NK-92 treated with Interleukin-12 subunit alpha and Interleukin-12 subunit beta, amount 100 ng/mL, for 24 hours (cell line): ENCODE measurements around the gene PITHD1.
A peak's percentile ranks its signal among the peaks of the same experiment; 100 is the strongest.
"Not testable (repeated sequence)": the region's sequence is repeated elsewhere in the genome, so short reads cannot be mapped to it uniquely, and the experiment has no call there.

ENCODE experiments used
- DNase-seq: peaks from one replicate; lab custom pipeline; 2025; lab: John Stamatoyannopoulos, UW

The PITHD1 gene

DNA sequence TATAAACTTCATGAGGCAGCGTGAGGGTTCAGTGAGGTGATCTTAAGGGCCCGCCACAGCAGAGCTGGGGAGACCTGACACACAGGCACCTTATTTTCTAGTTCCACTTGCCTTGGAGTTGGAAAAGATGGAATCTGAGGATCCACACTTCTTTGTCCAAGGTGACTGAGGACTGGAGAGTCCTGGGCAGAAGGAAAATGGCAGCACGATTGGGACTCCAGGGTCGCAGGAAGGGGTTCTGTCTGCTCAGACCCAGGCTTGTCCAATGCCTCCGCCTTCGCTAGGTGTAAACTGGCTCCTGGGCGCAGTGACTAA, 21.0 kb downstream of the PITHD1 start:
- DNase-seq: no peak

DNA sequence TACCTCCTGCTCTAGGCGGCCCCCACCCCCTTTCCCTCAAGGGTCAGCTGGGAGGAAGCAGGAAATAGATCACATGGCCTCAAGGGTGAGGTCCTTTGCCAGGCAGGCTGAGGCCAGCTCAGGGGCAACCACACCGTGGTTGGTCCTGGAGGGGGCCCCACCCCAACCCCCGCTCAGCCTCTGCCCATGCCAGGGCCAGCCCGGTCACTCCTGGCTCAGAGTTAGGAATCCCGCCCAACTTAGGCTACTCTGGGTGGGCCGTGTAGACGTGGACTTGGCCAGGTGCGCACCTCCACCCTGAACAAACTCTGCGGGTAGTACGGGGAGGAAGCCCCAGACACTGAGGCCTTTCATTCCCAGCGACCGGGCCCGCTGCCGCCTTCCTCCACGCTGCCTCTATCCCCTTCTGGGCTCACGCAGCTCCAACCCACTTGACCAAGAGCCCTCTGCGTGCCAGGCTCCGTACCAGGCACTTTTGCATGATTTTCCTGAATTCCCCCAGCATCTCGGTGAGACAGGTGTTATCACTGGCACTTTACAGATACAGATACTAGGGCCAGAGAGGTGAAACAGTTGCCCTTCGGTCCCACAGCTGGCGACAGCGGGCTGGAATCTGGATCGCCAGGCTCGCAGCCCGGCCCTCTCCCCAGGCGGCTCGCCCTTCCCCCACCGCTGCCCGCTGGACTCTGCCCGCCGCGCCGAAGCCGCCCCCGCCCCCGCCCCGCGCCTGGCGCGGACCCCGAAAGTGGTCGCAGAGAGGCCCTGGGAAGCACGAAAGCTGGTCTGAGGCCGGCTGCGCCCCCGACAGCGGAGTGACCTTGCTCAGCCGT, 21.6 kb downstream of the PITHD1 start:
- peak; percentile 48 for DNase-seq

DNA sequence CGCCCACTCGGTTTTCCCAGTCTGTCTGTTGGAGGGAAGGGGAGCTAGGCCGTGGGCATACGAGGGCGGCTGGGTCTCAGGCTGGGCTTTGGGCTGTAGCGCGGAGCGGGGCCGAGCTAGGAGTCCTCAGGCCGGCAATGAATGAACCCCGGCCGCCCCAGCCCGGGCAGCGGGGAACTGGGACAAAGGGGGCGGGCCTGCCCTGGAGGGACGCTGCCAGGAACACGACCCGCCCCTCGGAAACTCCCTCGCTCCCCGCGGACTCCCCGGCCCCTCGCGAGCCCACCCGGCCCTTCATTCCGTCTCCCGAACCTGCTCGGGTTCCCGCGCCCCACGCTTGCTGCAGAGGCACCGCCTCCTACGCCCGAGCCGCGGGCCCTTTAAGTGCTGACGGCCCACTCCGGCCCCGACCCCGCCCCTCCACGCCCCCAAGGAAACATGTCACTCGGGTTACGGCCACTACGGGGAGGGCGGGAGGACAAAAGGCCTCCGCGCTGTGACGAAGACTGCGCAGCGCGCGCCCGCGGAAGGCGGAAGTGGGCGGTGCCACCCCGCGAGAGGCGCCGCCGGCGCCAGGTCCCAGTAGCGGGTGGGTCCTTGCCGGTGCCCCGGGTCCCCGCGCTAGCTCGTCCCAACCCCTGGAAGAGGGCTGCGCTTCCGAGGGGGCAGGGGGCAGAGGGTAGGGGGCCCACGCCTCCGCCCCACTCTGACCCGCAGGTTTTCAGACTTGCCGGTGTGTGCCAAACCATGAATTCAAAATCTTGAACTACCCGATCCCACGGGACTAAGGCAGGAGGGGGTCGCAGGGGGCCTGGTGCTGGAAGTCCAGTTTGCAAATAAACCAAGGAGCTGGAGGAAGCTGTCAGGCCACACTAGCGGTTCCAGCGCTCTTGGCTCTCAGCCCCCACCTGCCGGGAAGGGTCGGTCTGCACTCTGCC, 22.5 kb downstream of the PITHD1 start, which contains the start of gene GALE:
GALE (minus strand) TSS at position 355 of the 938 bp plus-strand sequence. CDS start 1,747 bp downstream, outside the sequence.
- DNase-seq: peak; percentile 96

DNA sequence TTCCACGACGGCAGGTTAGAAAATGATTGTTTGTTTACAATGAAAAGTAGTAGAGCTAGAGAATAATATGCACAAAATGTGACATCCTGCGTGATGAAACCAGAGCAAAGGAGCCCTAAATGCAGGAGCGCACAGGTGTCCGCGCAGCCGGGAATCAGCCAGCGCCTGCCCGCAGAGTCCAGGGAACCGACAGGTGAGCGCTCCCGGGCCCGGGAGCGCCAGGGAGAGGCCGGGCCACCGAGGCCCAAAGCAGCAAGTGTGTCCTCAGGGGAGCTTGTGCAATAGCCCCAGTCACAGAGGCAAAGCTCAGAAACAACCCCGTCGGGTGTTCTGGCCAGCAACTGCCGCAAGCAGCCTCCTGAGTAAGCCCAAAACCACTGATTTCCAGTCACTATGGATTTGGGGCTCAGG, 23.1 kb downstream of the PITHD1 start:
- no peak for DNase-seq

DNA sequence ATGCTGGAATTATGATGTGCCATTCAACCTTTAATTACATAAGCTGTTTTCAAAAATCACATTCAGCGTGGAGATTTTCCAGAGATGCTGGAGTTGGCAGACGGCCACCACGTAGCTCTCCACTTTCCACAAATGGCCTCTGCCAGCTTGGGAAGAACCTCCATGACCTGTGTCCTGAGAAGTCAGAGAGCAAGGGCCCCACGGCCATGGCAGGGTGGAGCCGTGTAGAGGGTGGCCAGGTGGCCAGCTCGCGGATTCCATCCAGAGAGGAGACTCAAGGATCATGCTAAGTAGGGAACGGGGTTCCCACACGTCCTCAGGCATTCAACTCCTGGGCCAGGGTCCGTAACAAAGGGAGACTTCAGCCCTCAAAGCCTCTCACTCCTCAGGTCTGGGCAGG, 23.7 kb downstream of the PITHD1 start:
- DNase-seq: no peak

DNA sequence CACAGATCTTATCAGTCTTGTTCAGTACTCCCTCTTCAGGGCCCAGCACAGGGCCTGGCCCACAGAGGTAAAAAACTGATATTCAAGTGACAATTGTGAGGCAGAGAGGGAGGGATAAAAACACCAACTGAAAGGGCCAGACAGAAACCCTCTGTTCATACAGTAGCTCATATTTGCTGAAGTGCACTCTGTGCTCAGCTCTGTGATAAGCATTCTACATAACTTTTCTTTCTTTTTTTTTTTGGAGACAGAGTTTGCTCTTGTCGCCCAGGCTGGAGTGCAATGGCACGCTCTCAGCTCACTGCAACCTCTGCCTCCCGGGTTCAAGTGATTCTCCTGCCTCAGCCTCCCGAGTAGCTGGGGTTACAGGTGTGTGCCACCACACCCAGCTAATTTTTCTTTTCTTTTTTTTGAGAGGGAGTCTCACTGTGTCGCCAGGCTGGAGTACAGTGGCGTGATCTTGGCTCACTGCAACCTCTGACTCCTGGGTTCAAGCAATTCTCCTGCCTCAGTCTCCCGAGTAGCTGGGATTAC, 24.7 kb downstream of the PITHD1 start:
- not testable (repeated sequence) for DNase-seq

DNA sequence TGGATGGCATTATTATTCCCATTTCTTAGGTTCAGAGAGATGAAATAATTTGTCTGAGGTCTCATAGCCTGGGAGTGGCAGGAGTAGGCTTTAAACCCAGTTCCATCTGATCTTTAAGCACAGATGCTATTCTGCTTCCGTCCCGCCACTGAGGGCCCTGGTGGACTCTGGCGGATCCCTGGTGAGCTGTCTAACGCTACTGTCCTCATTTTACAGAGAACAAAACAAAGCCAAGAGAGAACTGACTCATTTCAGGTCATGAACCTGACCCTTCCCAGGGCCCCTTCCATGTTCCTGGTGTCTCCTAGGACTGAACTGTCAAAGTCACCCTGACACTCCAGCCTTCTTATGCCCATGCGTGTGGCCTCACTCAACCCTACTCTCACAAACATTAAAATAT, 25.5 kb downstream of the PITHD1 start:
- DNase-seq: no peak

DNA sequence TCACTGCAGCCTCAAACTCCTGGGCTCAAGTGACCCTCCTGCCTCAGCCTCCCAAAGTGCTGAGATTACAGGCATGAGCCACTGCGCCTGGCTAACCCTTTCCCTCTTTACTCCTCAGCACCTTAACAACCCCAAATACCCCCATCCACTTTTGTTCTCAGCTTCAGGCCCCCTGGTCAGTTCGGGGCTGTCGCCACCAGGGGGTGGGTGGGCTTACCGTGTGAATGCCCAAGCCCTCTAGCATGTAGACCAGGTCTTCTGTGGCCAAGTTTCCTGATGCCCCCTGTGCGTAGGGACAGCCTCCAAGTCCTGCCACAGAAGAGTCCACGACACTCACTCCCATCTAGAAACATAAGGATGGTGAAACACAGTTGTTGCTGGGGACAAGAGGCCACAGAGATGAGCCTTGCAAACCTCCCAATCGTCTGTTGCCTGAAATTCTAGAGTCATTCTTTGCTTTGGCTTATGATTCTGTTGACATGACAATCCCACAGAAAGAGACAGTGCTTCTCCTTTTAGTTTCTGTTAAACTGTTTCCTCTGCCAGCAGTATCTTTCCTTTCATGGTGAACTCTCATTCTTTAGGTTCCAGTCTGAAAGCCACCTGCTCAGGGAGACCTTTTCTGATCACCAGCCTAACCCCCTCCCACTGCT, 26.1 kb downstream of the PITHD1 start:
- DNase-seq: no peak

DNA sequence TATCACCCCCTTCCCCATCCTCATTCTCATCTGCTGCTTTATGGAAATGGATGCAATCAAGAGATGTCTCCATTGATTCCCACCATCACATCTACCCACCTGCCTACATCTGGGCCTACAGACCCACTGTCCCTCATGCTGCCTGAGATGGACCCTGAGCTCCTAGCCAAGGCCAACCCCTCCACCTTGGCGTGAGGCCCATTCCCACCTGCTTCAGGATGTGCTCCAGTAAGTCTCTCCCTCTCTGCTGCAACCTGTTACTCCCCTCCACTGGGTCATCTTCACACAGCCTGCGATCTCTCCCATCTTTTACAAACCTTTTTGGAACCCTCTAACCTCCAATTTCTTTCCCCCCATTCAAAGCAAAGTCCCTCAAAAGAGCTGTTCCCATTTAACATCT, 26.8 kb downstream of the PITHD1 start:
- DNase-seq: no peak

DNA sequence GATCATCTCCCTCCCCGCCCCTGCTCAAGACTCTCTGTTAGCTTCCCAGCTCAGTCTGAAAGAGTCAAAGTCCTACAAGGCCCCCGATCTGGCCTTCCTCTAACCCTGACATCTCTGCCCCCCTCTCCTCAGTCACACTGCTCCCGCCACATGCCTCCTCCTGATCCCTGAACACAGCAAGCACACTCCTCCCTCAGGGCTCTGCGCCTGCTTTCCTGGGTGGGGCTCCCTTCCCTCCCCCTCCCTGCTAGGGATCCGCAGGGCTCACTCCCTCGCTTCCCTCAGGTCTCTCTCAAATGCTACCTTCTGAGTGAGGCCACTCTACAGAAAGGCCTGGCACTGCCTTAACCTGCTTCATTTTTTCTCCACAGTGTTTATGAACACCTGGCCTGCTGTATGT, 28.1 kb downstream of the PITHD1 start:
- no peak for DNase-seq

DNA sequence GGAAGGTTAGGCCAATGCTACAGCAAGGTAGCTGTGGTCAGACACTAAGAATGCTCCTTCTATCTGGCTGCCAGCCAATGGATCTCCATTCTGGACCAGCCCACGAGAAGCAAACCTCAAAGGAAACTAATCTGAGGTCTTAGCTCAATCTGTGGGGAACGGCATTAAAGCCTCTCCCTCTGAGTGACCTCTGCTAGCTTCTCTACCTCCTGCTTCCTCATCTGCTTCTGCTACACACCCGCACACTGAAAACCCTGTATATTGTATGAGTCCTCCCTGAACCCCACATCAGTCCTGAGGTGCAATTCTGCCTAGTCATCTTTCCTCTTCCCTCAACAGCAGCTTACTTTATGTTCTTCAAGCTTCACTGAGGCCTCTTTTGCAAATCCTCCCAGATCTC, 29.2 kb downstream of the PITHD1 start:
- no peak for DNase-seq

DNA sequence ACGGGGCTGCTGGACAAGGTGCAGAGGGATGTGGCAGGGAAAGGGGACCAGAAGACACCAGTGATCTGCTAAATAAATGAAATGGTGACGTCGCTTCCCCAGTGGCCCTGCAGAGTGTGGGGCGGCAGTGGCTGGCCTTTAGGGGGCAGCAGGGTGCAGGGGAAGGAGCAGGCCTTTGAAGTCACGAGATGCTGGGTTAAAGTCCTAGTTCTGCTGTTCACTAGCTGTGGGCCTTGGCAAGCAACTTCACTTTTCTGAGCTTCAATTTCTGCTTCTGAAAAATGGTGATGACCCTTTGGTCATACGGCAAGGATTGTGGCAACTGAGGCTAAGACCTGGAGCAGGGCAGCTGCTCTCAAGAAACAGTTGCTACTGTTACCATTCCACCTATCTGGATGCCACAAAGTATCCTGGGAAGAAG, 31.5 kb downstream of the PITHD1 start:
- peak; percentile 68 for DNase-seq

DNA sequence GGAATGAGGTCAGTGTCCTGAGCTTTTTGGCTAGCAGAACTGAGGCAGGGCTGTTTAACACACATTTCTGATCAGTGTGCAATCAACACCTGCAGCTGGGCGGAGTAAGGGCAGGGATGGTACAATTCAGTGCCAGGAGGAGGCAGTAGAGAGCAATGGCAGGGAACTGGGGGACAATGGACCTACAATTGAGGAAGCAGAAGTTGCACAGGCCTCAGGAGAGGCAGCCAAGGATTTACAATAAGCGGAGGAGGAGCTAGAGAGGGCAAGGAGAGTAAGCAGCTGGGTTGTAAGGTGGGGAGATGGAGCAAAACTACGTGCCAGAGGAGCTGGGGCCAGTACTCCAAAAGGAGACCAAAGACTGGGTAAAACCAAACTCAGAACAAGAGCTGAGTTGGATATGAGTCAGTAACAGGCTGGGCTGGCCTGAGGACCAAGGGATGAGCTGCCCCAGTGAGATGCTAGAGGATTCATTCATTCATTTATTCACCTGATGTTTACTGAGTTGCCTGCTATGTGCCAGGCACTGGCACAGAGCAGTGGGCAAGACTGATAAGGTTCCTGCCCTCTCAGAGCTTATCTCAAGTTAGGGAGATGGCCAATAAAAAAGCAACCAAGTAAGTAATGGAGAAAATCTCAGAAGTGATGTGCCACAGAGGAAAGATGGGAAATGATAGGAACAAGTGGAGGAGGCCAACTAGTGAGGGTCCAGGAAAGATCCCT, 32.8 kb downstream of the PITHD1 start:
- no peak for DNase-seq

DNA sequence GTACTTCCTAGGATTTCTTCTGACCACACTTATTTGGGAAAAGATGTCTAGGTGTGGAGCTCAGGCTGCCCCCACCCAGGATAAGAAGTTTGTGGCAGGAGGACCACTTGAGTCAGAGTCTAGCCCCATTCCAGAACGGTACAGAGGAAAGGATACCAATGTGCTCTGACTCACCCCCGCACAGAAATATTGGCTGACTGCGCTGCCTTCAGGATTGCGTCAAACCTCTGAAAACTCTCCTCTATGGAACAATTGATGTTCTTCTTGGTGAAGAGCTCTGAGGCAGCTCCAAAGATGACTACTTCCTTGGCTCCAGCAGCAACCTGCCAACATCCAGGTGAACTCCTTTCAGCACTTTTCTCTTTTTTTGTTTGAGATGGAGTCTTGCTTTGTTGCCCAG, 35.8 kb downstream of the PITHD1 start:
- DNase-seq: no peak

DNA sequence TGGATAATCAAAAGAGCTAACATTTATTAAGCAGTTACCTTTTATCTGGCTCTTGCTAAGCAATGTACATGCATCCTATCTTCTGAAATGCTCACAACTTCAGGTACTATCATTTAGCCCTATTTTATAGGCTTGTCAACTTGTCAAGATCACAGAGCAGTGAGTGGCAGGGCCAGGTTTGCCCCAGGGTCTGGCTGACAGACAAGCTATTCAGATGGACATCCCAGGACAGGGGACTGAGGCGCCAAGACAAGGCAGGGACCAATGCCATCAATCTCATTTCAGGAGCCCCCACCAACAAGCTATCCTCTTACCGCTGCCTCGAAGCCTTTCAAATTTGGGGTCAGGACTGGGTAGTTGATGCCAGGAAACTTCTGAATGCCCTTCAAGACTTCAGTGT, 38.1 kb downstream of the PITHD1 start:
- DNase-seq: no peak

DNA sequence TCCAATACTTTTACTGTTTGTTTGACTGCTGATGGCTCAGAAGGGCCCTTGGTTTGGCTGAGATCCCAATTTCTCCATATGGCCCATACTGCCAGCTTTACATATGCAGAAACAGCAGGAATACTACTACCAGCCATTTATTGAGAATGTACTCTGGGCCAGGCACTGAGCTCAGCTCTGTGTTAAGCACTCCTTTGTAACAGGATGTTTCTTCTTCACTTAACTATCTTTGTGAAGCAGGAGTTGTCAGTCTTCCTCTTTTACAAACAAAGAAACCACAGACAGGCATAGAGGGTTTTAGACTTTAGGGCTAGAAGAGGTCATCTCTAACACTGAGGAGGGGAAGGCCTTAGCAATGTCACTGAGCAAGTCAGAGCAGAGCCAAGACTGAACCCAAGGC, 38.7 kb downstream of the PITHD1 start:
- DNase-seq: no peak

DNA sequence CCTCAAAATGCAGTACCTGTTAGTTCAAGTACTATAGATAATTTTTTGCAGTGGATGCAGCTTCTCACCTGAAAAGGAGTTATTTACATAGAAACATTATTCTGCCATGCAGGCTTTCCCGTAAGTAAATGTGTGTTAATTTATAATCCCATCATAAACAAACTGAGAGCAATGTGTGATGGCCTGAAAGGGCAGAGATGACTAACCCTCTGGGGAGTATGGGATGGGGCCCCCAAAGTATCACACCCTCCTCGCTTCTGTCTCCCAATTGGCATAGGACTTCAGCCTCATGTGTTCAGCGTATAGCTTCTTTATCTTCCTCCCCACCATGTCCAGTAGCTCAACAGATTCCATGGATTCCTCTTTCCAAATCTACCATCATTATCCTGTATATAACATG, 39.4 kb downstream of the PITHD1 start:
- no peak for DNase-seq

DNA sequence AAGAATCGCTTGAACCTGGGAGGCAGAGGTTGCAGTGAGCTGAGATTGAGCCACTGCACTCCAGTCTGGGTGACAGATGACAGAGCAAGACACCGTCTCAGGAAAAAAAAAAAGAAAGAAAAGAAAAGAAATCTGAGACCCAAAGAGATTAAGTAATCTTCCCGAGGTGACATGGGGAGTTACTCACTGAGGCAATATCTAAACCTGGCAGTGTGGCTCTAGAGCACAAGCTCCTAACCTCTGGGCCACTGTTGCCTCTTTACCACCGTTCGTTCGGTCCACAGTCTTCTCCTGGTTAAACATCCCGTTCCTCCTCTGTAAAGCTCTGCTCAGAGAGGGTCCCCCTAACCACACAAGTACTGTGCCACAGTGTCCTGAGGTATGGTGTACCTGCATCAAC, 45.5 kb downstream of the PITHD1 start:
- DNase-seq: no peak

DNA sequence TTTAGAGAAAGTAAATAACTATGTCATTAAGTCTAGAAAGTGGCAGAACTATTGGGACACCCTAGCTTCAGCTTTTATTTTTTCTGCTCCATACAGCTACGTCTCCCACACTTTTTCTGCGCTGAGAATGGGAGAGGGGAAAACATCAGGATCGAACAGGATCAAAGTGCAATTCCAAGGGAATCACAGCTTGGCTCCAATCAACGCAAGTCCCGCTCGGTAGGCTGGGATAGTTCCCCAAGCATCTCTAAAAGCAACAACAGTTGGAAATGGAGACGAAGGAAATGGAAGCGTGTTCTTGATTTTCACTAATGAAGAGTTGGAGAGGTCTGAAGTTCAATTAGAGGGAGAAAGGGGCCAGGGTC, 46.5 kb downstream of the PITHD1 start:
- no peak for DNase-seq

DNA sequence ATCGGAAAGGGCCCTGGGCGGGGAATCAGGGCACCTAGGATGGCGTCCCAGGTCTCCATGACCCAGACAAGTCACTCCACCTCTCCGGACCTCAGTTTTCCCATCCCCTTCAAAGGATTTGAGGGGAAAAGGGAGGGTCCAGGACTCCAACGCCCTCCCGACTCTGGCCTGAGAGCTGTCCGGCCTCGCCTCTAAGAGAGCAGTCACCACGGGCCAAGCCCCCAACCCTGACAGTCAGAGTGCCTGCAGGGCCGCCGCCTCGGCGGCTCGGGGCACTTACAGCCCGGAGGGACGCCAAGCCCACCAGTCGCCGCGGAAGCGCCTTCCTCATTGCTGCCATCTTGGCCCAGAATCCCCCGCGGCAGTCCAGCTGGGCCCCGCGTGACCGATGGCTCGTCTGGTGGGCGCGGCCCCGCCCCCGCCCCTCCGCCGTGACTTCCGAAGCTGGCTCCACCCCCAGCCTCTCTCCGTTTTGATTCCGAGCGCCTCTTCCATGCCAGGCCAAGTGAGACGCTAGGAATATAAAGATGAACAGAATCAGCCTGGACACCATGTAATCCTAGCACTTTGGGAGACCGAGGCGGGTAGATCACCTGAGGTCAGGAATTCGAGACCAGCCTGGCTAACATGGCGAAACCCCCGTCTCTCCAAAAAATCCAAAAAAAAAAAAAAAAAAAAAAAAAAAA, 47.0 kb downstream of the PITHD1 start, which contains the start of gene HMGCL:
HMGCL (minus strand) TSS at position 354 of the 686 bp plus-strand sequence; CDS start at position 340, 14 bp downstream.
- DNase-seq: peak; percentile 82
